Measurements from ENCODE around the gene PPFIA4. TPM values are rescaled to one million over a fixed set of nuclear protein-coding genes. Genes with fewer than 3 reads are reported as not detected.
"Not testable (repeated sequence)": the region's sequence is repeated elsewhere in the genome, so short reads cannot be mapped to it uniquely, and the experiment has no call there.

The PPFIA4 gene
- total and polyA plus RNA-seq, 11 donors: 11.2 to 50.3 (median 35.5) TPM

DNA sequence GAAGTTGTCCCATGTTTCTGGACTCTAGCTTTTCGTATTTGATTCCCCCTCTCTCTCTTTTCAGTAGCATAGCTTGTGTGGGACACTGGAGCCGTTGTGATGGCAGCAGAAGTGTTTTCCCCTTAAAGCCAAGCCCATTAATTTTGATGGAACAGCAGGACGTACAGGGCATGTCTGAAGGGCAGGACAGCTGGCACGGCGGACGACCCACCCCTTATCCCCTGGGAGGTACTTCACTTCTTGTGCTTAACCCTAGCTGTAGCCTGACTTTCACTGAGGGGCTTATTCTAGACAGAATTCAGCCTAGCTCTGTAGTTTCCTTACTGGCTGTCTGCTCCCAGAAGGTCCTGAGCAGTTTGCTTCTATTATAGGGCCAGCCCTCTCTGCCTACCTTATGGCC is 8.6 kb upstream of the PPFIA4 start:
- H3K9me3 ChIP-seq: no peaks in the 10 kb centered on the region
- H3K4me1 ChIP-seq: no peaks in the 10 kb centered on the region
- ATAC-seq (no peak), DNase-seq (no peak)
- H3K36me3 ChIP-seq: peaks cover 2 to 100% (median 100%) of the 10 kb centered on the region in 9 donors
- H3K4me3 ChIP-seq: no peak overlapping the region
- WGBS, 4 donors: 64 to 78% (median 78%) methylated on average over 6 of the region's 6 CpGs
- H3K27me3 ChIP-seq: no peaks in the 10 kb centered on the region
- TF ChIP-seq, protein P1, sequence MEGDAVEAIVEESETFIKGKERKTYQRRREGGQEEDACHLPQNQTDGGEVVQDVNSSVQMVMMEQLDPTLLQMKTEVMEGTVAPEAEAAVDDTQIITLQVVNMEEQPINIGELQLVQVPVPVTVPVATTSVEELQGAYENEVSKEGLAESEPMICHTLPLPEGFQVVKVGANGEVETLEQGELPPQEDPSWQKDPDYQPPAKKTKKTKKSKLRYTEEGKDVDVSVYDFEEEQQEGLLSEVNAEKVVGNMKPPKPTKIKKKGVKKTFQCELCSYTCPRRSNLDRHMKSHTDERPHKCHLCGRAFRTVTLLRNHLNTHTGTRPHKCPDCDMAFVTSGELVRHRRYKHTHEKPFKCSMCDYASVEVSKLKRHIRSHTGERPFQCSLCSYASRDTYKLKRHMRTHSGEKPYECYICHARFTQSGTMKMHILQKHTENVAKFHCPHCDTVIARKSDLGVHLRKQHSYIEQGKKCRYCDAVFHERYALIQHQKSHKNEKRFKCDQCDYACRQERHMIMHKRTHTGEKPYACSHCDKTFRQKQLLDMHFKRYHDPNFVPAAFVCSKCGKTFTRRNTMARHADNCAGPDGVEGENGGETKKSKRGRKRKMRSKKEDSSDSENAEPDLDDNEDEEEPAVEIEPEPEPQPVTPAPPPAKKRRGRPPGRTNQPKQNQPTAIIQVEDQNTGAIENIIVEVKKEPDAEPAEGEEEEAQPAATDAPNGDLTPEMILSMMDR (IDR thresholded peaks at IDR 0.05): no peak
- intact Hi-C loops (cut with DNase I): no loop called here
- no peak overlapping the region for H3K27ac ChIP-seq

DNA sequence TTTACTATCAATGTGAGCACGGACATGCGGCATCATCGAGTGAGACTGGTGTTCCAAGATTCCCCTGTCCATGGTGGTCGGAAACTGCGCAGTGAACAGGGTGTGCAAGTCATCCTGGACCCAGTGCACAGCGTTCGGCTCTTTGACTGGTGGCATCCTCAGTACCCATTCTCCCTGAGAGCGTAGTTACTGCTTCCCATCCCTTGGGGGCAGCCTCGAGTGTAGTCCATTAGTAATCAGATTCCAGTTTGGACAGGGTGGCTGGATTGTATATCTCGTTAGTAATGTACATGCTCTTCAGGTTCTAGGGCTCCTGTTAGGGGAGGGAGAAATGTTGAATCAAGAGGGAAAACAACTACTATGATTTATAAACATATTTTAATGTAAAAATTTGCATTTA is 3.4 kb upstream of the PPFIA4 start:
- H3K27ac ChIP-seq; DNase-seq; H3K27me3 ChIP-seq; intact Hi-C loops (cut with DNase I); ATAC-seq; H3K9me3 ChIP-seq; H3K4me3 ChIP-seq: not testable (repeated sequence)
- WGBS, 4 donors: 85 to 92% (median 90%) methylated on average over 5 to 8 of the region's 10 CpGs
- Histone ChIP-seq H3K4me1 (peaks cover 0 to 22% (median 11%) of the 10 kb centered on the region in 12 donors), H3K36me3 (peaks cover 2 to 68% (median 63%) of the 10 kb centered on the region in 9 donors)

DNA sequence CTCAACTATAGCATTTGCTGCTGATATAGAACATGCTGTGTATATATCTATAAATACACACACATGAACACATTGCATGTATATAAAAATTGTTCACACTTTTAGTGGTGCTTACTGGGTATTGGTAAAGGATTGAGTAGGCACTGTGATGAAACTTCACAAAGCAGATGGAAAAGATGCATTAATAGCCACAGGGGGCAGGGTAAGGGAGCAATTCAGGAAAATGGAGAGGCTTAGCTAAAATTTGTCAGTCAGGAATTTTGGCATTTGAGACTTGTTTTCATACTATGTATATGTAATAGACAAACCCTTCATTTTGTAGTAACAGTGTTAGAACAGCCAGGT is 633 bp upstream of the PPFIA4 start:
- Histone ChIP-seq H3K4me3 (peak overlapping the region in 5 of 12 donors; percentile 63 to 76 (median 70)), H3K27me3 (peaks cover 0 to 8% (median 0%) of the 10 kb centered on the region in 9 donors), H3K27ac (peak overlapping the region in 10 of 12 donors; percentile 44 to 87 (median 67)), H3K36me3 (peaks cover 0 to 40% (median 36%) of the 10 kb centered on the region in 9 donors), H3K9me3 (no peaks in the 10 kb centered on the region), H3K4me1 (peaks cover 0 to 46% (median 19%) of the 10 kb centered on the region in 12 donors)
- DNase-seq: no peak
- ATAC-seq: no peak
- TF ChIP-seq, protein P1 (IDR thresholded peaks at IDR 0.05): no peak
- no peak for TF ChIP-seq POLR2A (IDR thresholded peaks at IDR 0.05)
- intact Hi-C loops (cut with DNase I): loop anchor here in 1 of 10 donors (2.0 kb wide), 1 partner anchor 19 kb away; the partner anchor contains the start of gene TMEM183A

DNA sequence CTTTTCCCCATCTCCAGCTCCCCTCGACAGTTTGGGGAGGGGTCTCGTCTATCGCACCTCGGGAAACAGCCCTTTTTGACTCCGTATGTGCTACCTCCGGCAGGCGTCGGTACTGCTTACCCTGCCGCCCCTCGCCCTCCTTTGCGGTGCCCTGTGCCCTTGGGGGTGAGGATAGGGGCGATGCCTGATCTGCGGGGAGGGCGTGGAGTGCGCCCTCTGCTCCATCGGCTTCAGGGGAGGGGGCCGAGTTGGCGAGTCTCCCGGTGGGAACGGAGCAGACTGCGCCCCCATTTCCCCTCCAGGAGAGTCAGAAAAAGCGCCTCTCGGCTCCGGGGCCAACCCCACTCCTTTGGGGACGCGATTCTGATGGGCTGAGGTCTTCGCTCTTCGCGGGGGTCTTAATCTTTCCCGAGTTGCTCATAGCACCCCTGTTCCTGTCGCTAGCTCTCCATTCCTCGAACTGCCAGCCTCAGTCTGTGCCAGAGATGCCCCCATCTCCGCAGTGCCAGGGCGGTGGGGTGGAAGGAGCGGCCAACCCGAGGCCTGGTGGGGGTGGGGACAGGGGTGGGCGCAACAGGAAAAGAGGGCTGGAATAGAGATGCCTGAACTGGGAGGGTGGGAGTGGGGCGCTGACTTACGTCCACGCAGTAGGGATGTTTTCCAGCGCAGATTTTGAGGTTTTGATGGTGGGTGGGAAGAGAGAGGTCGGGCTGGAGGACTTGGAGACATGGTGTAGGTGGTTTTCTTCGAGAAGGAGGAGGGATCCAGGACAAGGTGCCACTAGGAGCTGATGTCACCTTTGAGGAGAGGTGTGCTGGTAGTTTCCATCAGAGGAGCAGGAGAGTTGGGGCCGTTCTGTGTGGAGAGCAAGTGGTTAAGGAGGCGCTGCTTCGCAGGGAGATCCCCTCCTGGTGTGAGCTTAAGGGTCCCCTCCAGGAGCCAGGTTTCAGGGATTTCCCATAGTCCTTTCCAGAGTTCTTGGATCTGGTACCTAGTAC is 674 bp downstream of the PPFIA4 start:
- no peak for TF ChIP-seq POLR2A (IDR thresholded peaks at IDR 0.05)
- TF ChIP-seq, protein P1 (IDR thresholded peaks at IDR 0.05): peak in 1 of 12 donors; percentile 1
- peaks cover 0 to 27% (median 23%) of the 10 kb centered on the region in 9 donors for H3K36me3 ChIP-seq
- WGBS, 4 donors: 6 to 14% (median 9%) methylated on average over 36 to 46 of the region's 46 CpGs
- H3K4me1 ChIP-seq: peaks cover 0 to 46% (median 19%) of the 10 kb centered on the region in 12 donors
- H3K27me3 ChIP-seq: peaks cover 0 to 8% (median 0%) of the 10 kb centered on the region in 9 donors
- DNase-seq: peak in 1 of 5 donors; percentile 61
- ATAC-seq: peak in 2 of 4 donors; percentile 19 to 20
- intact Hi-C loops (cut with DNase I): loop anchor here in 1 of 10 donors (2.0 kb wide), 1 partner anchor 20 kb away; the partner anchor contains the start of gene TMEM183A
- peak overlapping the region; percentile 49 to 83 (median 68) for H3K4me3 ChIP-seq
- H3K27ac ChIP-seq: peak overlapping the region in 11 of 12 donors; percentile 39 to 91 (median 67)
- H3K9me3 ChIP-seq: no peaks in the 10 kb centered on the region
